Measurements from ENCODE around the gene NT5C1A.

The NT5C1A gene

DNA sequence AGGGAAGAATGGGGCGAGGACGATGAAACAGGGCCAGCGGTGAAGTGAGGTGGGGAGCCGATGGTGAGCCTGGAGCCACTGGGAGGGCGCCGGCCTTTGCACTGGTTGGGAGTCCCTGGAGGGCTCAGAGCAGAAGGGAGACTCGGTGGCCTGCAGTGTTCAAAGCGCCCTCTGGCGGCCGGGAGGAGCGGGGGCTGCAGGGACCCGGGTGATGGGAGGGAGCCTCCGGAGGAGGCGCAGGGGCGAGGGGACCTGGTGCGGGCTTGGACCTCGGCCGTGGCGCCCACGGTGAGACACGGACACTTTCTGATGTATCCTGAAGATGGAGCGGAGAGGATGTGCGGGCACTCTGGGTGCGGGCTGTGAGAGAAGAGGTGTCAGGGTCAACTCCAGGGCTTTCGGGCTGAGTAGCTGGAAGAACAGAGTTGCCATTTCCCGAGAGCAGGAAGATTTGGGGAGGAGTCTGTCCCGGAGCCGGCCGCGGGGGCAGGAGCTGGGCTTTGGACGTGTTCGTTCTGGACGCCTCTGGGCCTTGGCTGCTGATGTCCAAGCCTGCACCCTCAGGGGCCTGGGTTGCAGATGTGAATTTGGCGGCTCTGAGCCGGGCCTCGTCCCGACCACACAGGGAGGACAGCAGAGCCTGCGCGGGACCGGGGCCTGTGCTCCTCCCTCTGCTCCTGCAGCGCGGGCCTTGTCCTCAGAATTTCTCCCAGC, 62.1 kb downstream of the NT5C1A start:
- Histone ChIP-seq H3K9me3 (ENCODE audit: control insufficient read depth, insufficient read depth, low read depth, low read length) (no peaks in the 10 kb centered on the region), H3K4me1 (ENCODE audit: control insufficient read depth, insufficient read depth, low read length) (no peaks in the 10 kb centered on the region), H3K36me3 (ENCODE audit: control insufficient read depth in 2 of 2, insufficient read depth in 1 of 2, low read length in 2 of 2) (no peaks in the 10 kb centered on the region), H3K4me3 (ENCODE audit: low read depth, low read length) (no peak overlapping the region), H3K27ac (ENCODE audit: extremely low read depth, low read depth, low read length) (no peak overlapping the region)
- ChIA-PET CTCF (interaction anchor here (0.5 to 13.4 kb wide), 17 partner anchors 10 to 1181 kb away, joined by 3 to 350 read pairs (median 3); no protein-coding TSS in a partner anchor), POLR2A (no interaction called here)
- TF ChIP-seq ZNF2 (tag by site-specific recombination; IDR thresholded peaks at IDR 0.05) (peak; percentile 99), KLF7 (tag by site-specific recombination; IDR thresholded peaks at IDR 0.05; ENCODE audit: borderline replicate concordance) (no peak), EGR2 (tag by site-specific recombination; IDR thresholded peaks at IDR 0.05; ENCODE audit: low read depth) (peak; percentile 66), ZNF473 (tag by site-specific recombination; IDR thresholded peaks at IDR 0.05) (no peak), ZNF10 (tag by site-specific recombination; IDR thresholded peaks at IDR 0.05) (peak; percentile 15; the same call in 1 of the 2 replicates), ZNF138 (tag by site-specific recombination; IDR thresholded peaks at IDR 0.05; ENCODE audit: borderline replicate concordance) (no peak), ZNF785 (tag by site-specific recombination; IDR thresholded peaks at IDR 0.05) (no peak), ZXDB (tag by site-specific recombination; IDR thresholded peaks at IDR 0.05) (peak; percentile 38; the same call in 1 of the 2 replicates), ZSCAN30 (tag by site-specific recombination; IDR thresholded peaks at IDR 0.05) (peak; percentile 40; the same call in 1 of the 2 replicates), ZBTB48 (tag by site-specific recombination; IDR thresholded peaks at IDR 0.05) (peak; percentile 73; the same call in 1 of the 2 replicates), ZNF843 (tag by site-specific recombination; IDR thresholded peaks at IDR 0.05) (0 out of 2 replicates have a peak, but pooled peaks have one; percentile 22), ZBTB17 (tag by site-specific recombination; IDR thresholded peaks at IDR 0.05) (peak; percentile 40; the same call in 1 of the 2 replicates), ZNF501 (tag by site-specific recombination; IDR thresholded peaks at IDR 0.05) (peak; percentile 72), ZBTB8A (tag by site-specific recombination; IDR thresholded peaks at IDR 0.05) (peak; percentile 80), ZFHX2 (tag by site-specific recombination; conservative IDR thresholded peaks at IDR 0.05) (peak; percentile 60), ZNF423 (tag by site-specific recombination; IDR thresholded peaks at IDR 0.05) (peak; percentile 49; the same call in 1 of the 2 replicates), SALL2 (tag by site-specific recombination; IDR thresholded peaks at IDR 0.05; ENCODE audit: borderline replicate concordance) (0 out of 2 replicates have a peak, but pooled peaks have one; percentile 31), ZNF623 (tag by site-specific recombination; IDR thresholded peaks at IDR 0.05) (peak; percentile 17; the same call in 1 of the 2 replicates)
- TF ChIP-seq, protein P1, sequence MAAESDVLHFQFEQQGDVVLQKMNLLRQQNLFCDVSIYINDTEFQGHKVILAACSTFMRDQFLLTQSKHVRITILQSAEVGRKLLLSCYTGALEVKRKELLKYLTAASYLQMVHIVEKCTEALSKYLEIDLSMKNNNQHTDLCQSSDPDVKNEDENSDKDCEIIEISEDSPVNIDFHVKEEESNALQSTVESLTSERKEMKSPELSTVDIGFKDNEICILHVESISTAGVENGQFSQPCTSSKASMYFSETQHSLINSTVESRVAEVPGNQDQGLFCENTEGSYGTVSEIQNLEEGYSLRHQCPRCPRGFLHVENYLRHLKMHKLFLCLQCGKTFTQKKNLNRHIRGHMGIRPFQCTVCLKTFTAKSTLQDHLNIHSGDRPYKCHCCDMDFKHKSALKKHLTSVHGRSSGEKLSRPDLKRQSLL (tag by site-specific recombination; IDR thresholded peaks at IDR 0.05): peak; percentile 20; the same call in 1 of the 2 replicates
- TF ChIP-seq, protein P2, sequence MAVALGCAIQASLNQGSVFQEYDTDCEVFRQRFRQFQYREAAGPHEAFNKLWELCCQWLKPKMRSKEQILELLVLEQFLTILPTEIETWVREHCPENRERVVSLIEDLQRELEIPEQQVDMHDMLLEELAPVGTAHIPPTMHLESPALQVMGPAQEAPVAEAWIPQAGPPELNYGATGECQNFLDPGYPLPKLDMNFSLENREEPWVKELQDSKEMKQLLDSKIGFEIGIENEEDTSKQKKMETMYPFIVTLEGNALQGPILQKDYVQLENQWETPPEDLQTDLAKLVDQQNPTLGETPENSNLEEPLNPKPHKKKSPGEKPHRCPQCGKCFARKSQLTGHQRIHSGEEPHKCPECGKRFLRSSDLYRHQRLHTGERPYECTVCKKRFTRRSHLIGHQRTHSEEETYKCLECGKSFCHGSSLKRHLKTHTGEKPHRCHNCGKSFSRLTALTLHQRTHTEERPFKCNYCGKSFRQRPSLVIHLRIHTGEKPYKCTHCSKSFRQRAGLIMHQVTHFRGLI (tag by site-specific recombination; IDR thresholded peaks at IDR 0.05): peak; percentile 52; the same call in 1 of the 2 replicates
- TF ChIP-seq, protein P3, sequence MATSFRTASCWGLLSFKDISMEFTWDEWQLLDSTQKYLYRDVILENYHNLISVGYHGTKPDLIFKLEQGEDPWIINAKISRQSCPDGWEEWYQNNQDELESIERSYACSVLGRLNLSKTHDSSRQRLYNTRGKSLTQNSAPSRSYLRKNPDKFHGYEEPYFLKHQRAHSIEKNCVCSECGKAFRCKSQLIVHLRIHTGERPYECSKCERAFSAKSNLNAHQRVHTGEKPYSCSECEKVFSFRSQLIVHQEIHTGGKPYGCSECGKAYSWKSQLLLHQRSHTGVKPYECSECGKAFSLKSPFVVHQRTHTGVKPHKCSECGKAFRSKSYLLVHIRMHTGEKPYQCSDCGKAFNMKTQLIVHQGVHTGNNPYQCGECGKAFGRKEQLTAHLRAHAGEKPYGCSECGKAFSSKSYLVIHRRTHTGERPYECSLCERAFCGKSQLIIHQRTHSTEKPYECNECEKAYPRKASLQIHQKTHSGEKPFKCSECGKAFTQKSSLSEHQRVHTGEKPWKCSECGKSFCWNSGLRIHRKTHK (tag by site-specific recombination; IDR thresholded peaks at IDR 0.05): no peak
- TF ChIP-seq, protein P4, sequence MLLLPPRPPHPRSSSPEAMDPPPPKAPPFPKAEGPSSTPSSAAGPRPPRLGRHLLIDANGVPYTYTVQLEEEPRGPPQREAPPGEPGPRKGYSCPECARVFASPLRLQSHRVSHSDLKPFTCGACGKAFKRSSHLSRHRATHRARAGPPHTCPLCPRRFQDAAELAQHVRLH (tag by site-specific recombination; IDR thresholded peaks at IDR 0.05): peak; percentile 34; the same call in 1 of the 2 replicates
- TF ChIP-seq, protein P5, sequence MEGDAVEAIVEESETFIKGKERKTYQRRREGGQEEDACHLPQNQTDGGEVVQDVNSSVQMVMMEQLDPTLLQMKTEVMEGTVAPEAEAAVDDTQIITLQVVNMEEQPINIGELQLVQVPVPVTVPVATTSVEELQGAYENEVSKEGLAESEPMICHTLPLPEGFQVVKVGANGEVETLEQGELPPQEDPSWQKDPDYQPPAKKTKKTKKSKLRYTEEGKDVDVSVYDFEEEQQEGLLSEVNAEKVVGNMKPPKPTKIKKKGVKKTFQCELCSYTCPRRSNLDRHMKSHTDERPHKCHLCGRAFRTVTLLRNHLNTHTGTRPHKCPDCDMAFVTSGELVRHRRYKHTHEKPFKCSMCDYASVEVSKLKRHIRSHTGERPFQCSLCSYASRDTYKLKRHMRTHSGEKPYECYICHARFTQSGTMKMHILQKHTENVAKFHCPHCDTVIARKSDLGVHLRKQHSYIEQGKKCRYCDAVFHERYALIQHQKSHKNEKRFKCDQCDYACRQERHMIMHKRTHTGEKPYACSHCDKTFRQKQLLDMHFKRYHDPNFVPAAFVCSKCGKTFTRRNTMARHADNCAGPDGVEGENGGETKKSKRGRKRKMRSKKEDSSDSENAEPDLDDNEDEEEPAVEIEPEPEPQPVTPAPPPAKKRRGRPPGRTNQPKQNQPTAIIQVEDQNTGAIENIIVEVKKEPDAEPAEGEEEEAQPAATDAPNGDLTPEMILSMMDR (tag by site-specific recombination; IDR thresholded peaks at IDR 0.05): peak; percentile 81; the same call in 1 of the 2 replicates
- TF ChIP-seq, protein P6, sequence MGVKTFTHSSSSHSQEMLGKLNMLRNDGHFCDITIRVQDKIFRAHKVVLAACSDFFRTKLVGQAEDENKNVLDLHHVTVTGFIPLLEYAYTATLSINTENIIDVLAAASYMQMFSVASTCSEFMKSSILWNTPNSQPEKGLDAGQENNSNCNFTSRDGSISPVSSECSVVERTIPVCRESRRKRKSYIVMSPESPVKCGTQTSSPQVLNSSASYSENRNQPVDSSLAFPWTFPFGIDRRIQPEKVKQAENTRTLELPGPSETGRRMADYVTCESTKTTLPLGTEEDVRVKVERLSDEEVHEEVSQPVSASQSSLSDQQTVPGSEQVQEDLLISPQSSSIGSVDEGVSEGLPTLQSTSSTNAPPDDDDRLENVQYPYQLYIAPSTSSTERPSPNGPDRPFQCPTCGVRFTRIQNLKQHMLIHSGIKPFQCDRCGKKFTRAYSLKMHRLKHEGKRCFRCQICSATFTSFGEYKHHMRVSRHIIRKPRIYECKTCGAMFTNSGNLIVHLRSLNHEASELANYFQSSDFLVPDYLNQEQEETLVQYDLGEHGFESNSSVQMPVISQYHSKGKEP (tag by site-specific recombination; IDR thresholded peaks at IDR 0.05): no peak
- TF ChIP-seq, protein P7, sequence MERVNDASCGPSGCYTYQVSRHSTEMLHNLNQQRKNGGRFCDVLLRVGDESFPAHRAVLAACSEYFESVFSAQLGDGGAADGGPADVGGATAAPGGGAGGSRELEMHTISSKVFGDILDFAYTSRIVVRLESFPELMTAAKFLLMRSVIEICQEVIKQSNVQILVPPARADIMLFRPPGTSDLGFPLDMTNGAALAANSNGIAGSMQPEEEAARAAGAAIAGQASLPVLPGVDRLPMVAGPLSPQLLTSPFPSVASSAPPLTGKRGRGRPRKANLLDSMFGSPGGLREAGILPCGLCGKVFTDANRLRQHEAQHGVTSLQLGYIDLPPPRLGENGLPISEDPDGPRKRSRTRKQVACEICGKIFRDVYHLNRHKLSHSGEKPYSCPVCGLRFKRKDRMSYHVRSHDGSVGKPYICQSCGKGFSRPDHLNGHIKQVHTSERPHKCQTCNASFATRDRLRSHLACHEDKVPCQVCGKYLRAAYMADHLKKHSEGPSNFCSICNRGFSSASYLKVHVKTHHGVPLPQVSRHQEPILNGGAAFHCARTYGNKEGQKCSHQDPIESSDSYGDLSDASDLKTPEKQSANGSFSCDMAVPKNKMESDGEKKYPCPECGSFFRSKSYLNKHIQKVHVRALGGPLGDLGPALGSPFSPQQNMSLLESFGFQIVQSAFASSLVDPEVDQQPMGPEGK (tag by site-specific recombination; IDR thresholded peaks at IDR 0.05): peak; percentile 72

Measured in HEK293 (cell line).